C1 segment of cervical spinal cord (tissue), 14 donors: ENCODE results near the gene RGS10.
"Not testable (repeated sequence)": the region's sequence is repeated elsewhere in the genome, so short reads cannot be mapped to it uniquely, and the experiment has no call there.

Source experiments
- DNase-seq, 14 donors: peaks; one replicate each; lab custom pipeline; 2025; lab: John Stamatoyannopoulos, UW

Gene RGS10

DNA sequence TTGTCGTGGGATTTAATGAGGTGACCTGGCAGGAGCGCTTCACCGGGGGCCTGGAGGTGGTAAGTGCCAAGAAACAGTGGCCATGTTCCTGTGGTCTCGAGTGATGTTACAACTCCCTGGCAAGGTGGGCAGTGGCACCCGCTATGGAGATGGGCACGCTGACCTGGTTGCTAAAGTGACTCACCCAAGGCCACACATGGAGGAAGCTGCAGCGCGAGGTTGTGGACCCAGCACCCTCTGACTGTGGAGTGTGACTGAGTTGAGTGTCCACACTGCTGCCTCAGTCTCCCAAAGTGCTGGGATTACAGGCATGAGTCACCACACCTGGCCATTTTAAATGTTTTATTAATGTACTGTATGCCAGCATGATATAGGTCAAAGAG is 73.2 kb downstream of the RGS10 start:
- DNase-seq: no peak

DNA sequence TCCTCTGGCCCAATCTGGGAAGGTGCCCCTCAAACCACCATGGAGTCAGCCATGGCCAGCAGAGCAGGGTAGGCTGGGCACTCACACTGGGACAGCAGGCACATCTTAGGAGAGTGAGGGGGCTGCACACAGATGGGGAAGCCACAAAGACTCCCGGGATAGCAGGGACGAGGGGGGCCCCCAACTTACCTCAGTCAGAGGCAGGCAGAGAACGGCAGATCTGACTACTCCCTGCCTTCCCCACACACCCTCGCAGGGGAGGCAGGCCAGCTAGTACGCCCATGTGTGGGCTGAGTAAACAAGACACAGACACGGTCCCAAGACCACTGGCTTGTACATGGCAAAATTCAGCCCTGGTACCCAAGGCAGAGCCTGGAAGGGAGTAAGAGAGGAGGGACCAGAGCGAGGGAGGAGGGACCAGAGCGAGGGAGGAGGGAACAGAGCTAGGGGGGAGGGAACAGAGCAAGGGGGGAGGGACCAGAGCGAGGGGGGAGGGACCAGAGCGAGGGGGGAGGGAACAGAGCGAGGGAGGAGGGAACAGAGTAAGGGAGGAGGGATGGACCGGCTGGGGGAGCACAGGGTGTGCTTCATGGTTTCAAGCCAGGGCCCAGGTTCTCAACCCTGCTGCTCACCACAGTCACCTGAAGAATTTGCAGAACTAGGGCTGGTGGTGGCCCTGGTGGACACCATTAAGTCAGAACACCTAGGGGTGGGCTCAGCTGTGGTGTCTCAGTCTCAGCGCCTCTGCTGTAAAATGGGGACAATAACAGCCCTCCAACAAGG is 73.8 kb downstream of the RGS10 start:
- DNase-seq: no peak

DNA sequence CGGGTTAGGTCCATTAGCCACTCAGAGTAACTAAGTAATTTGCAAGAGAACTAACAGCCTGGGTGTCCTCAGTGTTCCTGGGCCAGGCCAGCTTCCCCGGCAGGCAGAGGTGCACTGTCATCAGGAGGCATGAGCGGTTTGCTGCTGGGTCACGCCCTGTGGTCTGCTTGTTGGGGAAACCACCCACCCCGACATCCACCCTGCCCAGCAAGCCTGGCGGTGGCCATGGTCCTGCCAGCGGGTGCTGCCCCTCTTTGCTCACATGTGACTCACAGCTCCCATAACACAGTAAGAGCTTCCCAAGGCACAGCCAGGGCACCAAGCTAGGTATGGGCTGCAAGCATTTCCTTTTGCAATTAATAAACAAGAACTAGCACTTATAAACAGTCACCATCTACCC is 75.9 kb downstream of the RGS10 start:
- DNase-seq: no peak

DNA sequence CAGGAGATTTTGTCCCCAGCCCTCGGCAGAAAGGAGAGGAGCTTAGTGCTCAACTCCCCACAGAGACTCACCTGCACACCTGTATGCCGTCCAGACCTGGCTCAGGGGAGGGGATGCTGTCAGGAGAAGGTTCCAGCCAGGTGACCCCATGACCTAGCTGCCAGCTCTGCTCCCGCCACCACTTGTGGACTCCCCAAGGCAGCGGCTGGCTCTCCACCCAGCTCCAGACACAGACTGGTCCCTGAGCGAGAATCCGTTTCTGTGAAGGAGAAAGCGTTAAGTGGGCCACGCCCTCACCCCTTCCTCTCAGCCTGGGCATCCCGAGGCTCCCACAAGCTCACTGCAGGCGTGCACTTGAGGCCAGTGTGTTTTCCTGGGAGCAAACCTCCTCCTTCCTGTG is 76.4 kb downstream of the RGS10 start:
- no peak for DNase-seq

DNA sequence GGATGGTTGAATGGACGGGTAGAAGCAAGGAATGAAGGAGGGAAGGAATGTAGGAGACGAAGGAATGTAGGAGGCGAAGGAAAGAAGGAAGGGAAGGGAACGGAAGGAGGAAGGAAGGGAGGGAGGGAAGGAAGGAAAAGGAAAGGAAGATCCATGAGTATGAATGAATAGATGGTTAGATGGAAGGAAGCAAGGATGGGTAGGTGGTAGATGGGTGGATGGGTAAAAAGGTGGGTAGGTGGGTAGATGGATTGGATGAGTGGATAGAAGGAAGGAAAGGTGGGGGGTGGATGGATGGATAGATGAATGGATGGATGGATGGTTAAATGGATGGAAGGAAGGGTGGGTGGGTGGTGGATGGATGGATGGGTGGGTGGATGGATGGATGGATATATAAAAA is 77.4 kb downstream of the RGS10 start:
- no peak for DNase-seq

DNA sequence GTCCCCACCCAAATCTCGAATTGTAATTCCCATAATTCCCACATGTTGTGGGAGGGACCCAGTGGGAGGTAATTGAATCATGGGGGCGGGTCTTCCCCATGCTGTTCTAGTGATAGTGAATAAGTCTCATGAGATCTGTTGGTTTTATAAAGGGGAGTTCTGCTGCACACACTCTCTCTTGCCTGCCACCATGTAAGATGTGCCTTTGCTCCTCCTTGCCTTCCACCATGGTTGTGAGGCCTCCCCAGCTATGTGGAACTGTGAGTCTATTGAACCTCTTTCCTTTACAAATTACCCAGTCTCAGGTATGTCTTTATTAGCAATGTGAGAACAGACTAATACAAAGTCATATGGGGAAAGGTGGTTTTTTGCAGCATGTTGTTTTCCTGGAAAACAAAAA is 79.3 kb downstream of the RGS10 start:
- DNase-seq: not testable (repeated sequence)

DNA sequence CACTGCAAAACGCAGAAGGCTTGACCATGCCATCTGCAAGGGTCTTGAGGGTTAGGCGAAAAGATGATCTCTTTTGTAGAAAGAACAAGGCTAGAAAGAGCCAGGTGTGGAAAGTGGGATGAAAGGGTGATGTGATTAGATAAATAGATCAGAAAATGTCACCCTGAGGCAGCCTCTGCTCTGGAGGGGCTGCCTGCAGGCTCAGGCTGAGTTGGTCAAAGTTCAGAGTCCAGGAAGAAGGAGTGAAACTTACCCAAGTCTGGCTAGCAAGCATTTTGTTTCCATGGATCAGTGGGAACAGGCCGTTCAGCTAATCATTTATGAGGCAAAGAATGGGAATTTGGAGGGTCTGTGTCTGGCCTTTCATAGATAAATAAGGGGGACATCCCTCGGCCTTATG is 79.7 kb downstream of the RGS10 start:
- no peak for DNase-seq

DNA sequence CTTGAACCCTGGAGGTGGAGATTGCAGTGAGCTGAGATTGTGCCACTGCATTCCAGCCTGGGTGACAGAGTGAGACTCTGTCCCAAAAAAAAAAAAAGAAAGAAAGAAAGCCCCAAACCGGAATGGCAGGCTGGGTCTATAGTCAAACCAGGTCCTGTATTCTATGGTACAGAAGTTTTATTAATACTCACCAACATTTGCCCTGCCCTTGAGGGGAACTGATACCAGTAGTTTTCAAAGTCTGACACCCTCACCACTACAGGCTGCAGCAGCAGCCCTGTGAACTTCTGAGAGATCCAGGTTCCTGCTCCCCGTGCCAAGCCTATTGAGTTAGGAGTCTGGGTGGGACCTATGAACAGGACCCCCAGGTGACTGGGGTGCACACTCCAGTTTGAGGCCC is 80.6 kb downstream of the RGS10 start:
- no peak for DNase-seq

DNA sequence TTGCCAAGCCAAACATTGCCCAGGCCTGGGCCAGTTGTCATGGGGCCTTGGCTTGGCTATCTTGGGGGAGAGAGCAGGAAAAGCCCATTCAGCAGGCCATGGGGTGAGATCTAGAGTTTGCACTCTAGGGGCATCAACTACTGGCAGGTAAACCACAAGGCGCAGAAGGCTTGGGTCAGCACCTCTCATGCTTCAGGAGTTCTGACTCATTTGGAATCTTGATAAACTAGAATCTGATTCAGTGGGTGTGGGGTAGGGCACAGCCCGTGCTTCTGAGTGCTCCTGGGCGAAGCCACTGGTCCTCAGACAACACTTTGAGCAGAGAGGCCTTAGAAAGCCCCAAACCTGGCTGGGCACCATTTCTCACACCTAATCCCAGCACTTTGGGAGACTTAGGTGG is 81.1 kb downstream of the RGS10 start:
- DNase-seq: no peak

DNA sequence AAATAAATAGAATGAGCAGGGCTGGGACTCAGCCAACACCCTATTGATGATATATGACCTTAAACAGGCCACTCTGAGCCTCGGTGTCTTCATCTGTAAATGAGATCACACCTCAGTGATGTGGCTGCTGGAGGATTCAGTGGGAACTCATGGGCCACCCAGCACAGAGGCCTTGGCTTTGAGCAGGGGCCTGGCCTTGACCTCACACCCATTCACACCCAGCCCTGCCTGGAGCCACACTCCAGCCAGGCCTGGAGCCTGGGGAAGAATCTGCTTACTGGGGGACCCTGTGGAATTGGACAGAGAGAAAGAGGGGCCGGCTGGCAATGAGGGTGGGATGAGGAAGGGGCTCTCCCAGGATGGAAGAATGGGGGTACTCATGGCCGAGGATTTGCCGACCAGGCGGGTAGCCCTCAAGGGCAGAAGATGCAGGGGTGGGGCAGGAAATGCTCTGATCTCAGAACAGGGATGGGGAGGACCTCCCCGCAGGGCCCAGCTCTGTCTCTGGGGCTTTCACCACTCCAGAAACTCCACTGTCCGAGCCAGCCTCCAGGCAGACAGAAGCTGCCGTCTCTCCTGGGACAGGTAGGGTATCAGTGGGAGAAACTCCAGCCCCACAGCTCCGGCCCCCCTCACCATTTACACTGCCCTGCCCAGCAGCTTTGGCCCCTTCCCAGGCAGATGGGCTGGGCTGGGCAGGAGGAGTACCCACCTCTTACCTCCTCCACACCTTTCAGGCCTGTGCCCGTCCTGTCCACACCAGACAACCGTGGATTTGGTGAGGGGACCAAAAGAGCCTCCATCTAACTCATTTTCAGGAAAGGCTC is 81.9 kb downstream of the RGS10 start:
- no peak for DNase-seq

DNA sequence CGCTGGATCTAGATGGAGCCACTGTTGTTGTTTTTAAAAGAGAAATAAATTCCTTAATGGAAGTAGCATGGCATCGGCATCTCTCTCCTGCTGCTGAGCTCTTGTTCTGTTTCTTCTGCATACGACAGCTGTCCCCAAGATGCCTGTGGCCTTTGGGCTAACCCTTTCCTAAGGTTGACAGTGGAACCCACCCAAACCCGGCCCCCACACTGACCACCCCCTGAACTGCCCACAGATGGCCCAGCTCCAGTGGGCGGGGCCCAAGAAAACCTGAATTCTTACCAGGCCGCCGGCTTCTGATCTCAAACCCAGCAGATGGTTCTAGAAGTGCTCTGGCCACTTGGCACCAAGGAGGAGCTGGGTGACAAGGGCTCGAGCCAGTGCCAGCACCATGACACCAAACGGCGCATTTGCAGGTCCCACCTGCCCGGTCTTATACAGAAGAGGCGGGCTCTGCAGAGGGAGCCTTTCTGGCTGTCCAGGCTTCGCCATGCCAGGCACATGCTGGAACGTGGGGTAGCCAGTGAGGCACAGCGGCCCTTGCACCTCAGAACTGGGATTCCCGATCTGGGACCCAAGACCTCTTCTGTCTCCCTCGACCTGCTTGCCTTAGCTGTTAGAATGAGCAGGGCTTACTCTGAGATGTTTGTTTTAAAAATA is 82.7 kb downstream of the RGS10 start:
- DNase-seq: no peak

DNA sequence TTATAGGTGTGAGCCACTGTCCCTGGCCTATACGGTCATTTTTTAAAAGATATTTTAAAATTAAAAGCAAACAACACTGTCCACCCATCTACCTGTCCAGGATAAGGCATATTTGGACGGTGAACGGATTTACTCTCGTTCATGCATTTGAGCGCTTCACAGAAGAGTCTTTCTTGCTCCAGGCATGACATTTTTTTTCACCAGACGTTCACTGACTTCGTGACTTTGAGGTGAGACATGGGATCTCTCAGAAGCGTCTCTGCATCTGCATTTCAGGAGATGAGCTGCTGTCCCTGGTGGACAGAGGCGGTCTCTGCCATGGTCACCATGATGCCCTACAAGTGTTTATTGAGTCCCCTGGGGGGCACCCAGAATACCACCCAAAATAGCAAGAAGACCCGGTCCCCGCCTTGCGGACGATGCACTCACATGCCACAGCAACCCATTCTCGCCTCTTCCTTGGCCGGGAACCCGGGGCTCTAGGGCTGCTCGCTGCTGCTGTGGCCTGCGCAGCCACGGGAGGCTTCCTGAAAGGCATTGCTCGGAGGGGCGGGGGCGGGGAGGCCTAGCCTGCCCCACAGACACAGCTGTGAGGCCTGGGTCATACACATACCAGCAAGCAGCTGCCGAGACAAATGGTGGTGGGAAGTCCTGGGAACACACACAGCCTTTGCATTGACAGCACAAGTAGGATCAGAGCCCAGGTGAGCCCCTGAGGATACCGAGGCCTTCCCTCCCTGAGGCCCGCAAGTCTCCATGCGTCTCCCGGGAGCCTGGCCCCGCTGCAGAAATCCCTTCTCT is 84.4 kb downstream of the RGS10 start:
- DNase-seq: no peak

DNA sequence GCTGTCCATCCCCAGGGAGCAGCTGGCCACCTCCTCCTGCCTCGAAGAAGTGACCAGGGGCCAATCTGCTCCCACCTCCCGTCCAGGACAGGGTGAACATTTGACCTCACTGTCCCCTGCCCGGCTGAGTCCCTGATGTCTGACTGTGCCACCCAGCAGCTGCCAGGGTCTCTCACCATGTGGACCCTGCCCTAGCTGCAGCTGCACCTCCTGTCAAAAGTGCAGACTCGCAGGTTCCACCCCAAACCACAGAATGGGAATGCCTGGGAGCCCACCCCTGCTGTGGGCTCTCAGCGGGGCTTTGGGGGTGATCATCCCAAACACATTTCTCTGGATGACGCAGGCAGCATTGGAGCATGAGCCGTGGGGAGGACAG is 86.1 kb downstream of the RGS10 start:
- no peak for DNase-seq

DNA sequence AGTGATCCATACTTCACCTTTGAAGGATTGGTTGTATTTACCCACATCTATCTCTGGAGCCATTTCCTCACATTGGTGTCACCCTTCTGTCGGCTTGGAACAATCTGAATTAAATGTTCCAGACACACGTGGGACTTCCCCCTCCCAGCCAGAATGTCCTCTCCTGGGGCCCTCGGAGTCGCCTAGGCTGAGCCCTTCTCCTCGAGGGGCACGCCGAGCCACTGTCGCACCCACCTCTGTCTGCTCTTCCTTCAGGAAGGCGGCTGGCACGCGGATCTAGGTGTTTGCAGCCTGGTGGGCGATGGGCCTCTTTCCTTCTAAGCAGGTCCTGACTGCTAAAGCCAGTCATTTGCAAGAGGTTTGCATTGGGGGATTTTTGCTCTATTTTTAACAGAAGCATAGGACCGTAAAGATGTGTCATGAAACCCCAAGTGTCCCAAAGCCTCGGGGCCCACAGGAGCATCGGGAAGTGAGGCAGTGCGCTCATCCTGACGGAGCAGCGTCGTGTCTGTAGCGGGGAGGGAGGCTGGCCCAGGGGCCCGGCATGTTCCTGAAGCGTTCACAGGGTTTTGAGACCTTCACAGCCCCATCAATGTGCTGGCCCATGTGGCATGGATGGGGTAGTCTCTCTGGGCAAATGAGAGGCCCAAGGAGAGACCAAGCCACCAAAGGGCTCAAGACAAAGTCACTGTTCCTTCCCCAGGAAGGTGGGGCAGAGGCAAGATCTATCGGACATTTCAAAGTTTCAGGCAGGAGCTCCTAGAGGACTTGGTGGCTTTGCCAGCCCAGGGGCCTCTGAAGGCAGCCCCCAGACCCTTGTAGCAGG is 86.7 kb downstream of the RGS10 start:
- DNase-seq: no peak

DNA sequence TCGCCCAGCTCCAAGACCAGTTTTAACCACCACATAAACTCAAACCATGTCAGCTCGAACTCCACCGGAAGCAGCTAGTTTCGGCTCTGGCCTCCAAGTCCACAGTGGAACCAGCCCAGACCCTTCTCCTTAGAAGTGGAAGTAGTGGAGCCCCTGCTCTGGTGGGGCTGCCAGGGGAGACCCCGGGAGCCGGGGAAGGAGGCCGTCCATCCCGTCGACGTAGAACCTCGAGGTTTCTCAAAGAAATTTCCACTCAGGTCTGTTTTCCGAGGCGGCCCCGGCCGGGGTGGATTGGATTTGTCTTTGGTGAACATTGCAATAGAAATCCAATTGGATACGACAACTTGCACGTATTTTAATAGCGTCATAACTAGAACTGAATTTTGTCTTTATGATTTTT is 87.5 kb downstream of the RGS10 start:
- no peak for DNase-seq

DNA sequence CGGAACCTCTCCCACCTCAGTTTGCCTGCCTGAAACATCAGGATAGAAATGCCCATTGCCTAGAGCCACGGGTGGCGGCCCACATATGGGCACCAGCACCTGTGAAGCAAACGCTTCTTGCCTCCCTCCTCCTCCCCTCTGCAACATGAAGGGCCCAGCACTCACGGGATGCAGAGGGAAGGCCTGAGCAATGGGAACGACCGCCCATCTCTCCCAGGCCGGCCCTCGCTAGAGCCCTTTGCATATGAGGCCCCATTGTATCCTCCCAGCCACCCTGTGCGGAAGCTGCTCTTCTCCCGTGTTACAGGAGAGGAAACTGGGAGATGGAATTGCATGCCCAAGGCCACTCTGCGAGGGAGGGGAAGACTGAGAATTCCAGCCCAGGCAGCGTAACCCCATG is 88.2 kb downstream of the RGS10 start:
- no peak for DNase-seq

DNA sequence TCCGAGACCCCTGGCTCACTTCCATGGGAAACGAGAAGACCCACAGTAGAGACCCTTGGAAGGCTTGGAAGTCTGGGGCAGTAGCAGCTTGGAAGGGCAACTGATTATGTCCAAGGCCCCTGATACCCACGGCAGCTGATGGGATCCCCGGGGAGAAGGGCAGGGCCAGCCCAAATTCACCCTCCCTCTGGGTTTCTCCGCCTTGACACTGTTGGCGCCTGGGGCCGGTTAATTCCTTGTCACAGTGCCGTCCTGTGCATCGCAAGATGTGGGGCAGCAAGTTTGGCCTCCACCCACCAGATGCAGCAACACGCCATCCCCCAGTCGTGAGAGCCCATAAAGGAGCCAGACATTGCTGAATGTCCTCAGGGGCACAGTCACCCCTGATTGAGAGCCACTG is 89.2 kb downstream of the RGS10 start:
- DNase-seq: no peak

DNA sequence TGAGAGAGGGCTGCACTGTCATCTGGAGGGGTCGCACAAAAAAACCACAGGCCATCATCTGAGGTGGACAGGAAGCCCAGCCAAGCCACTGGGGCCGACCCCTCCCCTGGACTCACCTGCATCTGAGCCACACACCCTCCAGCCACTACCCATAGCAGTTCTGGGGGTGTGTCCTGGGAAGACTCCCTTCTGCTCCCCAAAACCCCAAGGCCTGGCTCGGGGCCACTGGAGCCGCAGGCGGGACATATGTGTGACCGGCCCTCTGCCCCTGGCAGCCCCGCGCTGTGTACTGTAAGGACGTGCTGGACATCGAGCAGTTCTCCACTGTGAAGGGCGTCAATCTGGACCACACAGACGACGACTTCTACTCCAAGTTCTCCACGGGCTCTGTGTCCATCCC is 90.1 kb downstream of the RGS10 start:
- no peak for DNase-seq

DNA sequence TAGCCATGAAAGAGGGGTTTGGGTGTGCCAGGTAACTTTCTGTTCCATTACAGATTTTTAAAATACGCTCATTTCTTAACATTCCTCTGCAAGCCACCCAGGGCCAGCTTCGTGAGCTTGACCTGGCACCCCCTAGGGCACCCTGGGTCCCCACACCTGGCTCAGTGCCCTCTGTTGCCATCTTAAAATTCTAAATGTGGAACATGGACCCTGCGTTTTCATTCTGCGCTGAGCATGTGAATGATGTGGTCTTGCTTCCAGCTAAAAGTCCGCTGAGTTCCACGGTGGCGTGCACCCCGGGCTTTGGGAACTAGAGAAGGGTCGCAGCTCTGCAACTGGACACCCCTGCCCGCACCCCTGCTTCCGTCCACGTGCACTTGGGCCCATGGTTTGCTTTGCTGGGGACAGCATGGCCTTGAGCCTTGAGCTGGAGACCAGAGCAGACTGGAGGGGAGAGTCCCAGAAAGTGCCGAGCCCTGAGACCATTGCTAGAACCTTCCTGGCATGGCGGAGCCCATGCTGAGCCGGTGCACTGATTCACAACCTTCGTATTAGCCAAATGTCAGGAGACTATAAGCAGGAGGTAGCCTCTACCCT is 91.1 kb downstream of the RGS10 start:
- DNase-seq: no peak

DNA sequence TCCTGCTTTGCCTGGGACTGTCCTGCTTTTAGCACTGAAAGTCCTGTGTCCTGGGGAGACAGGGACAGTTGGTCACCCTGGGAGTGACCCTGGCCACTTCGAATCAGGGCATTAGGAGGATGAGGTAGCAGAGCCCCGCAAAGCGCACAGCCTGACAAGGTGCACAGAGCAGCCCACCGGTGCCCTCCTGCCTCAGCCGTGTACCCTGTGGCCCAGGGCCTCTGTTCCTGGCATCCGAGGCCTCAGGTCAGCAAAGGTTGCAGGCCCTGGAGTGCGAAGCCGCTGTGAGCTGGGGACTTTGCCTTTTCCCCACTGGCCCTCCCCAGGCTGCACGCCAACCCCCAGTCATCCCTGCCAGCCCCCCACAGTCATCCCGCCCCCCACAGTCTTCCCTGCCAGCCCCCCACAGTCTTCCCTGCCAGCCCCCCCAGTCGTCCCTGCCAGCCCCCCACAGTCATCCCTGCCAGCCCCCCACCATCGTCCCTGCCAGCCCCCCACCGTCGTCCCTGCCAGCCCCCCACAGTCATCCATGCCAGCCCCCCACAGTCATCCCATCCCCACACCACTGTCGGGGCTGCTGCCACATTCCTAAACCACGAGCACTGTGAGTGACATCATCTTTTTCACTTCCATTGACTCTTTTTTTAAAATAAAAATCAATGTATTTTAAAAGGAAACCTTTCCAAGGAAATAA is 91.8 kb downstream of the RGS10 start:
- no peak for DNase-seq
